H1 (cell line): ENCODE results near the gene SMARCA4. TPM values are rescaled to one million over a fixed set of nuclear protein-coding genes. Genes with fewer than 3 reads are reported as not detected.

ENCODE experiments used
- CTCF ChIA-PET: fragments of 300-600 bp; sonication (Branson Sonifier 250); formaldehyde crosslinking; loops from one replicate; lab custom pipeline; 2021; ENCODE audit not compliant: partially characterized antibody; lab: Charles Lee
- POLR2A ChIA-PET: fragments of 300-600 bp; sonication (Branson Sonifier 250); formaldehyde crosslinking; loops from one replicate; lab custom pipeline; 2021; ENCODE audit warnings: inconsistent platforms; ENCODE audit not compliant: partially characterized antibody; lab: Charles Lee
- DNase-seq, 2 experiments: peaks; one replicate each; pipeline versions ENCODE4 v3.0.0 to v3.0.0-alpha.2; 2010 to 2022; ENCODE audit warnings: low spot score in 2 of 2, low read depth in 1 of 2, mixed read lengths in 1 of 2
- FAIRE-seq: peaks from 2 replicates; lab custom pipeline; 2011; peaks lifted over from hg19 to GRCh38; lab: Jason Lieb, UNC
- H2AFZ ChIP-seq: 2 replicates; pipeline ENCODE4 v1.8.1; 2012; ENCODE audit warnings: low read length, inconsistent platforms
- H2AK5ac ChIP-seq: 2 replicates; pipeline ENCODE4 v1.6.1; 2013; ENCODE audit warnings: low read depth, low read length
- H2BK120ac ChIP-seq: replicated peaks from 2 replicates; pipeline ENCODE3; 2013; ENCODE audit warnings: low read depth, low read length, inconsistent platforms
- H2BK12ac ChIP-seq: 2 replicates; pipeline ENCODE4 v1.6.1; 2013; ENCODE audit warnings: low read depth, low read length
- H2BK15ac ChIP-seq: 2 replicates; pipeline ENCODE4 v1.6.1; 2013; ENCODE audit warnings: low read length
- H2BK20ac ChIP-seq: 2 replicates; pipeline ENCODE4 v1.6.1; 2013; ENCODE audit warnings: low read length
- H2BK5ac ChIP-seq: 2 replicates; pipeline ENCODE4 v1.6.1; 2013; ENCODE audit warnings: low read depth, low read length
- H3K14ac ChIP-seq: 2 replicates; pipeline ENCODE4 v1.6.1; 2013; ENCODE audit warnings: inconsistent platforms; ENCODE audit not compliant: insufficient read length
- H3K18ac ChIP-seq: 2 replicates; pipeline ENCODE4 v1.6.1; 2013; ENCODE audit warnings: low read length; ENCODE audit errors: extremely low read depth
- H3K23ac ChIP-seq: 2 replicates; pipeline ENCODE4 v1.6.1; 2013; ENCODE audit warnings: inconsistent platforms; ENCODE audit not compliant: insufficient read length
- H3K23me2 ChIP-seq: 2 replicates; pipeline ENCODE4 v1.6.1; 2013; ENCODE audit warnings: low read depth, low read length
- H3K27ac ChIP-seq: 2 replicates; pipeline ENCODE4 v1.6.1; 2011; ENCODE audit warnings: low read depth, low read length, inconsistent platforms
- H3K27me3 ChIP-seq, 4 experiments: replicated peaks in 1 of 4; 1 replicate in 1 of 4; 2 replicates in 3 of 4; pipeline versions ENCODE4 v1.6.1 to v1.8.1; 2011 to 2013; ENCODE audit warnings: low read length in 3 of 4, mild to moderate bottlenecking in 3 of 4, inconsistent platforms in 2 of 4, mixed read lengths in 2 of 4, moderate library complexity in 1 of 4; ENCODE audit not compliant: control insufficient read depth in 3 of 4, insufficient read depth in 3 of 4; ENCODE audit errors: extremely low read depth in 1 of 4
- H3K36me3 ChIP-seq, 4 experiments: 2 replicates each; pipeline versions ENCODE4 v1.6.1 to v1.8.1; 2011 to 2013; ENCODE audit warnings: mild to moderate bottlenecking in 4 of 4, low read length in 3 of 4, moderate library complexity in 2 of 4, control low read depth in 1 of 4, inconsistent platforms in 1 of 4; ENCODE audit not compliant: insufficient read depth in 4 of 4, control insufficient read depth in 2 of 4
- H3K4ac ChIP-seq: replicated peaks from 2 replicates; pipeline ENCODE3; 2013; ENCODE audit warnings: low read length, low read depth, mixed read lengths, inconsistent platforms; ENCODE audit not compliant: insufficient read length
- H3K4me1 ChIP-seq, 4 experiments: replicated peaks in 1 of 4; 1 replicate in 1 of 4; 2 replicates in 3 of 4; pipeline versions ENCODE4 v1.6.1 to v1.8.1; 2011 to 2013; ENCODE audit warnings: low read length in 3 of 4, inconsistent platforms in 2 of 4, mixed read lengths in 1 of 4; ENCODE audit not compliant: insufficient read depth in 4 of 4, control insufficient read depth in 3 of 4
- H3K4me2 ChIP-seq, 2 experiments: 2 replicates each; pipeline versions ENCODE4 v1.6.1 to v1.8.1; 2011 to 2013; ENCODE audit warnings: low read depth in 2 of 2, low read length in 2 of 2, control low read depth in 1 of 2, inconsistent platforms in 1 of 2, mild to moderate bottlenecking in 1 of 2; ENCODE audit not compliant: insufficient read depth in 1 of 2
- H3K4me3 ChIP-seq, 4 experiments: fragments of 200-600, 300-600 bp in 1 of 4; sonication (generic), shearing (Covaris generic), sonication (Bioruptor Twin) in 1 of 4; 2 replicates each; pipeline versions ENCODE4 v1.5.1 to v1.8.1; 2011 to 2016; ENCODE audit warnings: low read length in 4 of 4, low read depth in 3 of 4, control low read depth in 2 of 4, inconsistent platforms in 2 of 4, mild to moderate bottlenecking in 2 of 4, mixed read lengths in 1 of 4, moderate library complexity in 1 of 4; ENCODE audit not compliant: insufficient read depth in 2 of 4; ENCODE audit errors: extremely low read depth in 1 of 4
- H3K56ac ChIP-seq: replicated peaks from 2 replicates; pipeline ENCODE3; 2013; ENCODE audit warnings: low read depth, mild to moderate bottlenecking, mixed read lengths, low read length, inconsistent platforms; ENCODE audit not compliant: insufficient read length
- H3K79me1 ChIP-seq: 2 replicates; pipeline ENCODE4 v1.6.1; 2013; ENCODE audit warnings: low read depth, low read length, control low read depth
- H3K79me2 ChIP-seq, 2 experiments: 2 replicates each; pipeline versions ENCODE4 v1.6.1 to v1.8.1; 2012 to 2013; ENCODE audit warnings: low read length in 2 of 2, mild to moderate bottlenecking in 2 of 2, inconsistent platforms in 1 of 2; ENCODE audit not compliant: insufficient read depth in 2 of 2, control insufficient read depth in 1 of 2
- H3K9ac ChIP-seq, 4 experiments: replicated peaks in 1 of 4; 1 replicate in 1 of 4; 2 replicates in 3 of 4; pipeline versions ENCODE4 v1.6.1 to v1.8.1; 2011 to 2013; ENCODE audit warnings: low read depth in 3 of 4, low read length in 3 of 4, control low read depth in 2 of 4, mild to moderate bottlenecking in 2 of 4, moderate library complexity in 2 of 4, inconsistent platforms in 1 of 4; ENCODE audit errors: extremely low read depth in 1 of 4
- H3K9me3 ChIP-seq, 2 experiments: 2 replicates each; pipeline versions ENCODE4 v1.6.1 to v1.8.1; 2012 to 2013; ENCODE audit warnings: mild to moderate bottlenecking in 2 of 2, moderate library complexity in 2 of 2, control low read depth in 1 of 2, inconsistent platforms in 1 of 2, low read depth in 1 of 2, low read length in 1 of 2, mixed read lengths in 1 of 2; ENCODE audit not compliant: insufficient read depth in 2 of 2
- H4K20me1 ChIP-seq, 2 experiments: replicated peaks in 1 of 2; 2 replicates each; pipeline versions ENCODE3 to v1.8.1; 2011 to 2013; ENCODE audit warnings: inconsistent platforms in 2 of 2, low read length in 2 of 2, mild to moderate bottlenecking in 1 of 2; ENCODE audit not compliant: insufficient read depth in 2 of 2, control insufficient read depth in 1 of 2
- H4K5ac ChIP-seq: 2 replicates; pipeline ENCODE4 v1.6.1; 2013; ENCODE audit warnings: low read length, low read depth, mixed read lengths, inconsistent platforms; ENCODE audit not compliant: insufficient read length
- H4K8ac ChIP-seq: 2 replicates; pipeline ENCODE4 v1.8.0; 2013; ENCODE audit warnings: mild to moderate bottlenecking, moderate library complexity, low read length, inconsistent platforms; ENCODE audit not compliant: insufficient read depth; ENCODE audit errors: extremely low read depth
- H4K91ac ChIP-seq: replicated peaks from 2 replicates; pipeline ENCODE3; 2013; ENCODE audit warnings: low read length, mixed read lengths, inconsistent platforms; ENCODE audit not compliant: insufficient read length
- CBX5 ChIP-seq: fragments of 300-800, 300-1000 bp; sonication (generic); IDR thresholded peaks from 2 replicates; pipeline ENCODE4 v1.7.1; 2016; ENCODE audit warnings: antibody characterized with exemption, low read length, low read depth
- CHD2 ChIP-seq: IDR thresholded peaks from 2 replicates; pipeline ENCODE4 v1.6.1; 2012; ENCODE audit warnings: low read length, improper control_type of control experiment
- CREB1 ChIP-seq: IDR thresholded peaks from 2 replicates; pipeline ENCODE4 v1.6.1; 2012; ENCODE audit warnings: inconsistent platforms
- GABPA ChIP-seq: IDR thresholded peaks from 2 replicates; pipeline ENCODE4 v1.6.1; 2011; ENCODE audit warnings: mild to moderate bottlenecking, low read length, moderate library complexity, borderline replicate concordance; ENCODE audit not compliant: insufficient read depth
- HDAC2 ChIP-seq, 2 experiments: fragments of 300-600 bp in 1 of 2; sonication (generic) in 1 of 2; IDR thresholded peaks; 2 replicates each; pipeline ENCODE4 v1.6.1; 2011 to 2012; ENCODE audit warnings: low read depth in 2 of 2, low read length in 2 of 2, mild to moderate bottlenecking in 2 of 2, moderate library complexity in 2 of 2, borderline replicate concordance in 1 of 2, inconsistent platforms in 1 of 2
- JUND ChIP-seq: IDR thresholded peaks from 2 replicates; pipeline ENCODE4 v1.6.1; 2011; ENCODE audit warnings: mild to moderate bottlenecking, improper control_type of control experiment, low read length
- KDM1A ChIP-seq: fragments of 200-600, 300-600 bp; sonication (generic); IDR thresholded peaks from 2 replicates; pipeline ENCODE4 v1.7.1; 2016; ENCODE audit warnings: mild to moderate bottlenecking, low read length, borderline replicate concordance
- KDM5A ChIP-seq: fragments of 200-600 bp; IDR thresholded peaks from 2 replicates; pipeline ENCODE4 v1.7.1; 2012; ENCODE audit warnings: mild to moderate bottlenecking, low read length, inconsistent platforms, mixed read lengths
- MAFK ChIP-seq: IDR thresholded peaks from 2 replicates; pipeline ENCODE4 v1.6.1; 2012; ENCODE audit warnings: low read depth, mild to moderate bottlenecking, improper control_type of control experiment, low read length
- RXRA ChIP-seq: IDR thresholded peaks from 2 replicates; pipeline ENCODE4 v1.6.1; 2011; ENCODE audit warnings: low read depth, mild to moderate bottlenecking, low read length, moderate library complexity; ENCODE audit not compliant: insufficient read depth
- SIN3A ChIP-seq, 2 experiments: IDR thresholded peaks in 1 of 2; conservative IDR thresholded peaks in 1 of 2; 2 replicates each; pipeline ENCODE4 v1.6.1; 2011 to 2012; ENCODE audit warnings: low read length in 2 of 2, improper control_type of control experiment in 1 of 2, low read depth in 1 of 2, mild to moderate bottlenecking in 1 of 2
- TBP ChIP-seq: IDR thresholded peaks from 2 replicates; pipeline ENCODE4 v1.6.1; 2011; ENCODE audit warnings: low read depth, low read length, improper control_type of control experiment
- WGBS, 2 experiments: shearing (Covaris generic) in 1 of 2; methylation state at CpG; one replicate each; pipeline versions ENCODE4 v1.1.6 to v1.1.7; 2013 to 2015; ENCODE audit warnings: low lambda C conversion rate in 2 of 2, mixed read lengths in 2 of 2, inconsistent platforms in 1 of 2, low coverage in 1 of 2, missing lambda C conversion rate in 1 of 2; ENCODE audit not compliant: insufficient replicate concordance in 2 of 2, insufficient coverage in 1 of 2, insufficient read length in 1 of 2; ENCODE audit errors: extremely low coverage in 1 of 2, missing lambda C conversion rate in 1 of 2; 5-methylcytosine and 5-hydroxymethylcytosine counted together
- polyA plus RNA-seq, 7 experiments: library from polyadenylated mRNA; depleted of rRNA in 3 of 7; stranded (reverse) in 5 of 7; unstranded in 2 of 7; fragments of >200 nt in 5 of 7; fragments of 200-250 nt in 2 of 7; gene quantifications; 1 replicate in 5 of 7; 2 replicates in 1 of 7; 4 replicates in 1 of 7; pipeline versions ENCODE4 v1.2.1 to v1.2.3, GENCODE V29; 2011 to 2013; ENCODE audit warnings: missing spikeins in 2 of 7, mixed read lengths in 2 of 7
- total RNA-seq: library from RNA; stranded (reverse); fragmentation: NEBNext Ultra II Directional; extraction: Animal tissue kit (Norgen Biotek cat#: 25700); gene quantifications from 2 replicates; pipeline ENCODE4 v1.2.1, GENCODE V29; 2021

SMARCA4 gene
- total and polyA plus RNA-seq, 2 of the 8 experiments (the other 6 are each of a cell fraction or from before 2014, with no cell fraction given), result 86.4 to 263 TPM

- Histone ChIP-seq H4K5ac (no peak overlapping the region), H3K9ac (no peak overlapping the region), H2AFZ (no peak overlapping the region), H3K4me3 (no peak overlapping the region), H2BK5ac (no peak overlapping the region; the same call in 1 of the 2 replicates), H3K27me3 (no peaks in the 10 kb centered on the region), H3K4me2 (no peak overlapping the region), H2BK15ac (no peak overlapping the region), H3K9me3 (no peaks in the 10 kb centered on the region), H3K27ac (no peak overlapping the region), H2AK5ac (no peak overlapping the region; the same call in 1 of the 2 replicates), H3K23me2 (no peaks in the 10 kb centered on the region), H2BK20ac (no peak overlapping the region), H3K4me1 (peaks cover 0 to 3% (median 0%) of the 10 kb centered on the region in 4 experiments; a peak in 4 of 7 replicates), H3K79me2 (peaks cover 14 to 87% of the 10 kb centered on the region in 2 experiments), H2BK120ac (no peak overlapping the region), H4K8ac (0 out of 2 replicates have a peak overlapping the region, but pooled peaks have one; percentile 63), H4K91ac (no peak overlapping the region), H3K14ac (no peak overlapping the region), H2BK12ac (no peak overlapping the region), H3K18ac (no peak overlapping the region), H3K36me3 (peaks cover 2 to 16% (median 11%) of the 10 kb centered on the region in 4 experiments; a peak in 6 of 8 replicates), H3K23ac (no peak overlapping the region), H3K79me1 (peaks cover 25% of the 10 kb centered on the region), H3K4ac (no peak overlapping the region), H4K20me1 (peaks cover 21 to 39% of the 10 kb centered on the region in 2 experiments), H3K56ac (no peak overlapping the region)
- DNase-seq (no peak), FAIRE-seq (no peak)
- TF ChIP-seq JUND (no peak), RXRA (no peak), GABPA (no peak), HDAC2 (IDR thresholded peaks at IDR 0.05; ENCODE audit: borderline replicate concordance in 1 of 2, low read depth in 2 of 2, low read length in 2 of 2) (no peak), CHD2 (no peak), KDM5A (no peak), MAFK (no peak), CBX5 (no peak), KDM1A (no peak), TBP (no peak), CREB1 (no peak), SIN3A (conservative IDR thresholded peaks at IDR 0.05 in 1 of 2, IDR thresholded peaks at IDR 0.05 in 1 of 2; ENCODE audit: low read depth in 1 of 2, low read length in 2 of 2) (no peak)
- POLR2A ChIA-PET, result interaction anchor here (1.4 kb wide), 1 partner anchor 20 kb away, joined by 5 read pairs; the partner anchor contains the start of gene SMARCA4
- CTCF ChIA-PET, result interaction anchor here (1.2 to 2.6 kb wide), 3 partner anchors 9 to 54 kb away, joined by 3 to 7 read pairs (median 7); no protein-coding TSS in a partner anchor
- 91% methylated on average over 8 of the region's 8 CpGs; no CpG with 5 or more reads in 1 of the 2 experiments for WGBS, 2 experiments
These were observed 20.5 kb downstream of the SMARCA4 start for GRCh38 chr19:10981252-10981895.
